A673 (cell line): ENCODE measurements around the gene TNFRSF11A. TPM values are rescaled to one million over a fixed set of nuclear protein-coding genes. Genes with fewer than 3 reads are reported as not detected.

ENCODE experiments used
- BruUV-seq: library from RNA; stranded (reverse); fragments of 400-500 nt; replicated peaks from 2 replicates; lab custom pipeline; 2021; lab: Mats Ljungman, UMichigan
- CTCF ChIA-PET: fragments of 300-600 bp; sonication (Branson Sonifier 250); formaldehyde crosslinking; loops from one replicate; lab custom pipeline; 2022; ENCODE audit warnings: antibody characterized with exemption; lab: Charles Lee
- POLR2A ChIA-PET: fragments of 300-600 bp; sonication (Branson Sonifier 250); formaldehyde crosslinking; loops from one replicate; lab custom pipeline; 2022; ENCODE audit warnings: antibody characterized with exemption; ENCODE audit not compliant: low non-redundant PET; lab: Charles Lee
- DNase-seq: peaks from one replicate; pipeline ENCODE4 v3.0.0-alpha.2; 2015; ENCODE audit warnings: low spot score
- H3K27ac ChIP-seq: fragments of 200-600 bp; sonication (generic); 2 replicates; pipeline ENCODE4 v1.5.1; 2016; ENCODE audit warnings: mixed run types, low read depth, mild to moderate bottlenecking, mixed read lengths, antibody characterized with exemption, low read length; ENCODE audit not compliant: poor library complexity, severe bottlenecking
- H3K27me3 ChIP-seq: fragments of 200-600 bp; sonication (generic); replicated peaks from 2 replicates; pipeline ENCODE4 v1.6.1; 2017; ENCODE audit warnings: mixed run types, low read depth, mild to moderate bottlenecking, mixed read lengths, antibody characterized with exemption, low read length; ENCODE audit not compliant: insufficient read depth, poor library complexity
- H3K36me3 ChIP-seq: fragments of 200-600 bp; sonication (generic); 2 replicates; pipeline ENCODE4 v1.6.1; 2016; ENCODE audit warnings: mixed run types, mild to moderate bottlenecking, mixed read lengths, antibody characterized with exemption, low read length; ENCODE audit not compliant: insufficient read depth, poor library complexity, severe bottlenecking
- H3K4me1 ChIP-seq: fragments of 200-600 bp; sonication (generic); 2 replicates; pipeline ENCODE4 v1.6.1; 2017; ENCODE audit warnings: mixed run types, mild to moderate bottlenecking, mixed read lengths, antibody characterized with exemption, low read length; ENCODE audit not compliant: insufficient read depth, poor library complexity, severe bottlenecking
- H3K4me3 ChIP-seq: fragments of 200-600 bp; sonication (generic); 2 replicates; pipeline ENCODE4 v1.5.1; 2016; ENCODE audit warnings: low read depth, mixed run types, mild to moderate bottlenecking, mixed read lengths, low read length; ENCODE audit not compliant: poor library complexity, severe bottlenecking
- H3K9me3 ChIP-seq: fragments of 200-600 bp; sonication (generic); 2 replicates; pipeline ENCODE4 v1.6.1; 2016; ENCODE audit warnings: mixed run types, low read depth, mild to moderate bottlenecking, mixed read lengths, antibody characterized with exemption, low read length; ENCODE audit not compliant: poor library complexity, severe bottlenecking
- EZH2 ChIP-seq: fragments of 200-600 bp; sonication (generic); IDR thresholded peaks from 2 replicates; pipeline ENCODE4 v1.6.1; 2017; ENCODE audit warnings: borderline replicate concordance, low read depth, mild to moderate bottlenecking, mixed read lengths, antibody characterized with exemption, low read length; ENCODE audit not compliant: poor library complexity, severe bottlenecking
- intact Hi-C: fragments of 100-400 bp; cut with micrococcal nuclease; formaldehyde crosslinking; loops from one replicate; pipeline ENCODE4 v1.10.0; 2022; ENCODE audit not compliant: unreplicated experiment
- total RNA-seq: library from RNA; stranded (reverse); gene quantifications from 2 replicates; pipeline ENCODE4 v1.2.3, GENCODE V29; 2021
- TF ChIP-seq, protein P1 (sequence below): fragments of 300-800, 200-600 bp; sonication (generic); conservative IDR thresholded peaks from 2 replicates; pipeline ENCODE4 v1.5.1; 2017; ENCODE audit warnings: low read depth, mild to moderate bottlenecking, antibody characterized with exemption, low read length, moderate library complexity, mixed read lengths

The TNFRSF11A gene
- total RNA-seq, 1 experiment from 2014 or later, result 0.37 TPM

DNA sequence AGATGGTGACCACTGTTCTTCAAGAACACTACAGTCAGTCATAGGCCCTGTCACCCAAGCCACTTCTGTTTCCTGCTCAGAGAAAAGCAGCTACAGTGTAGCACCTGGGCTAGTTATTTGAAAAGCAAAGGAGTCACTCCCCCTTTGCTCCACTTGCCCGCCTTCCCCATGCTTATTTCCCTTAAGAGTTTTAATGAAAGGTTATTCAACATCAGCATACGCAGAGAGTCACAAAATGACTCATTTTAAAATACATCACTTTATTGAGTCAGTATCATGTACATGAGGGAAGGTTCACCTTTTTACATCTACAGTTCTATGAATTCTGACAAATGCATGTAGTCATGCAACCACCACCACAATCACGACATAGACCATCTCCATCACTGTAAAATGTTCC, 71.3 kb downstream of the TNFRSF11A start:
- intact Hi-C loops, result no loop called here
- no TSS peak for BruUV-seq
- Histone ChIP-seq H3K27ac (no peak overlapping the region), H3K4me1 (no peaks in the 10 kb centered on the region), H3K9me3 (no peaks in the 10 kb centered on the region), H3K27me3 (no peaks in the 10 kb centered on the region), H3K4me3 (no peak overlapping the region), H3K36me3 (no peaks in the 10 kb centered on the region)
- TF ChIP-seq EZH2, result no peak
- TF ChIP-seq, protein P1, sequence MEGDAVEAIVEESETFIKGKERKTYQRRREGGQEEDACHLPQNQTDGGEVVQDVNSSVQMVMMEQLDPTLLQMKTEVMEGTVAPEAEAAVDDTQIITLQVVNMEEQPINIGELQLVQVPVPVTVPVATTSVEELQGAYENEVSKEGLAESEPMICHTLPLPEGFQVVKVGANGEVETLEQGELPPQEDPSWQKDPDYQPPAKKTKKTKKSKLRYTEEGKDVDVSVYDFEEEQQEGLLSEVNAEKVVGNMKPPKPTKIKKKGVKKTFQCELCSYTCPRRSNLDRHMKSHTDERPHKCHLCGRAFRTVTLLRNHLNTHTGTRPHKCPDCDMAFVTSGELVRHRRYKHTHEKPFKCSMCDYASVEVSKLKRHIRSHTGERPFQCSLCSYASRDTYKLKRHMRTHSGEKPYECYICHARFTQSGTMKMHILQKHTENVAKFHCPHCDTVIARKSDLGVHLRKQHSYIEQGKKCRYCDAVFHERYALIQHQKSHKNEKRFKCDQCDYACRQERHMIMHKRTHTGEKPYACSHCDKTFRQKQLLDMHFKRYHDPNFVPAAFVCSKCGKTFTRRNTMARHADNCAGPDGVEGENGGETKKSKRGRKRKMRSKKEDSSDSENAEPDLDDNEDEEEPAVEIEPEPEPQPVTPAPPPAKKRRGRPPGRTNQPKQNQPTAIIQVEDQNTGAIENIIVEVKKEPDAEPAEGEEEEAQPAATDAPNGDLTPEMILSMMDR, result no peak
- ChIA-PET CTCF (no interaction called here), POLR2A (no interaction called here)
- DNase-seq, result no peak

DNA sequence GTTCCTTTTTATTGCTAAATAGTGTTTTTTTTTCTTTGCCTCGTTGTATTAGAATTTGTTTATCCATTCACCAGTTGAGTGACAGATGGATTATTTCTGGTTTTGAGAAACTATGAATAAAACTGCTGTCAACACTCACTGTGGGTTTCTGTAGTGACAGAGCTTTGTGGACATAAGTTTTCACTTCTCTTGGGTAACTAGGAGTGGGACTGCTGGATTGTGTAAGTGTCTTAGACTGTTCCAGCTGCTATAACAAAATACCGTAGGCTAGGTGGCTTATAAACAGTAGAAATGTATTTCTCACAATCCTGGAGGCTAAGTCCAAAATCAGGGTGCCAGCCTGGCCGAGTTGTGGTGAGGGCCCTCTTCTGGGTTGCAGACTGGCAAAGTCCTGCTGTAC, 71.9 kb downstream of the TNFRSF11A start:
- TF ChIP-seq EZH2, result no peak
- TF ChIP-seq, protein P1, result no peak
- no TSS peak for BruUV-seq
- Histone ChIP-seq H3K27ac (no peak overlapping the region), H3K4me1 (no peaks in the 10 kb centered on the region), H3K27me3 (no peaks in the 10 kb centered on the region), H3K4me3 (no peak overlapping the region), H3K36me3 (no peaks in the 10 kb centered on the region), H3K9me3 (no peaks in the 10 kb centered on the region)
- POLR2A ChIA-PET, result no interaction called here
- CTCF ChIA-PET, result no interaction called here
- intact Hi-C loops, result no loop called here
- DNase-seq, result no peak

DNA sequence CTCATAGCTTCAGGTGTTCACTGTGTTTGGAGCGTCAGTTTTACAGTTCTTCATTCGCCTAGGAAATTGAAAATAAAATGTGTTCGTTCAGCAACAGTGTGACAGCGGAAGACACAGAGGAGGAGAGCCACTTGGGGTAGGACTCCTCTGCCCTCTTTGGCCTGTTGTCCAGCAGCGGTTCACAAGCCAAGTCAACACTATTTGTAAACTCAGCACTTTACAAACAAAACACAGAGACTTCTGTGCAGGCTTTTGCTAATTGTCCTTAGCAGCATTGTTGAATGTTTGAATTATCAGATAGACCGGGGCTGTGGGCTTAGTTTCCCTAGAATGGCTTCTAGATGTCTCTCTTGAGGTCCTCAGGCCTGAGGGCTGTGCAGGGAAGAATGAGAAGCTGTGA, 73.2 kb downstream of the TNFRSF11A start:
- intact Hi-C loops, result no loop called here
- ChIA-PET CTCF (no interaction called here), POLR2A (no interaction called here)
- no peaks in the 10 kb centered on the region for H3K36me3 ChIP-seq
- no peaks in the 10 kb centered on the region for H3K9me3 ChIP-seq
- BruUV-seq, result no TSS peak
- no peaks in the 10 kb centered on the region for H3K27me3 ChIP-seq
- H3K4me1 ChIP-seq, result no peaks in the 10 kb centered on the region
- no peak for DNase-seq
- H3K27ac ChIP-seq, result no peak overlapping the region
- no peak overlapping the region for H3K4me3 ChIP-seq
- TF ChIP-seq, protein P1, result no peak
- TF ChIP-seq EZH2, result no peak
